Prostate gland (tissue), 2 donors: Measurements from ENCODE around the gene CA5A. TPM values are rescaled to one million over a fixed set of nuclear protein-coding genes. Genes with fewer than 3 reads are reported as not detected.
"Not testable (repeated sequence)": the region's sequence is repeated elsewhere in the genome, so short reads cannot be mapped to it uniquely, and the experiment has no call there.

Experiments used
- DNase-seq: peaks from one replicate; pipeline ENCODE4 v3.0.0-alpha.2; 2019; ENCODE audit warnings: low spot score
- H3K27ac ChIP-seq, 2 donors: fragments of 200-600 bp; sonication (generic); 2 replicates each; pipeline ENCODE4 v1.5.1; 2017 to 2019
- H3K27me3 ChIP-seq: fragments of 200-600 bp; sonication (generic); replicated peaks from 2 replicates; pipeline ENCODE4 v1.5.1; 2019; ENCODE audit not compliant: insufficient read depth
- H3K36me3 ChIP-seq, 2 donors: fragments of 200-600 bp; sonication (generic); 1 replicate in 1 of 2; 2 replicates in 1 of 2; pipeline versions ENCODE4 v1.5.1 to v1.8.1; 2017 to 2019
- H3K4me1 ChIP-seq: fragments of 200-600 bp; sonication (generic); replicated peaks from 2 replicates; pipeline ENCODE4 v1.5.1; 2019
- H3K4me3 ChIP-seq, 2 donors: fragments of 200-600 bp; sonication (generic); 2 replicates each; pipeline ENCODE4 v1.5.1; 2017 to 2019
- H3K9me3 ChIP-seq: fragments of 200-600 bp; sonication (generic); 2 replicates; pipeline ENCODE4 v1.5.1; 2017
- POLR2A ChIP-seq: fragments of 450-650 bp; IDR thresholded peaks from one replicate; pipeline ENCODE4 v1.6.1; 2016; ENCODE audit warnings: antibody characterized with exemption, mild to moderate bottlenecking
- POLR2AphosphoS5 ChIP-seq: sonication (generic); formaldehyde crosslinking; IDR thresholded peaks from one replicate; pipeline ENCODE4 v1.6.1; 2017; ENCODE audit warnings: antibody characterized with exemption
- WGBS: methylation state at CpG from one replicate; pipeline ENCODE4 v1.1.5; 2018; 5-methylcytosine and 5-hydroxymethylcytosine counted together
- intact Hi-C: fragments of 100-400 bp; cut with DNase I; formaldehyde crosslinking; loops from one replicate; pipeline ENCODE4 v1.14.2; 2022
- total RNA-seq, 2 donors: library from RNA; depleted of rRNA; stranded (reverse); fragments of >200 nt; gene quantifications; one replicate each; pipeline ENCODE4 v1.1.0, GENCODE V29; 2016
- TF ChIP-seq, protein P1 (sequence below), 4 experiments: fragments of 200-600 bp in 2 of 4; fragments of 450-650 bp in 2 of 4; sonication (generic) in 2 of 4; IDR thresholded peaks; 1 replicate in 3 of 4; 2 replicates in 1 of 4; pipeline ENCODE4 v1.5.1; 2016 to 2019; ENCODE audit warnings: antibody characterized with exemption in 4 of 4, mild to moderate bottlenecking in 2 of 4, moderate library complexity in 2 of 4

The CA5A gene
- total RNA-seq, 2 donors from 2014 or later: not detected

- not testable (repeated sequence) for H3K27ac ChIP-seq
- peak; percentile 55 for TF ChIP-seq POLR2A
Observed at GRCh38 chr16:87869061-87869878, 67.1 kb downstream of the CA5A start, which contains the start of gene SLC7A5. SLC7A5 (minus strand) TSS chr16:87869507; CDS start chr16:87869422, 85 bp downstream.

GRCh38 chr16:87868254-87869029 is 67.9 kb downstream of the CA5A start:
- H3K4me1 ChIP-seq, H3K9me3 ChIP-seq, H3K27ac ChIP-seq, intact Hi-C loops, H3K36me3 ChIP-seq, H3K27me3 ChIP-seq, DNase-seq: not testable (repeated sequence)
- WGBS: 29% methylated on average over 35 of the region's 37 CpGs
- H3K4me3 ChIP-seq: peak overlapping the region; percentile 22 to 33
- TF ChIP-seq POLR2A: peak; percentile 17

More at GRCh38 chr16:87869061-87869878, 67.1 kb downstream of the CA5A start, which contains the start of gene SLC7A5:
- intact Hi-C loops, H3K9me3 ChIP-seq, H3K27me3 ChIP-seq, H3K36me3 ChIP-seq, H3K4me1 ChIP-seq: not testable (repeated sequence)
- WGBS: 7% methylated on average over 54 of the region's 109 CpGs
- peak within 1 kb of the TSS; percentile 22 to 33 for H3K4me3 ChIP-seq
- peak; percentile 53 for DNase-seq

- DNase-seq, H3K9me3 ChIP-seq, H3K4me1 ChIP-seq, H3K27me3 ChIP-seq, H3K36me3 ChIP-seq, intact Hi-C loops, H3K4me3 ChIP-seq, H3K27ac ChIP-seq: not testable (repeated sequence)
- WGBS: 68% methylated on average over 16 of the region's 16 CpGs
Observed at GRCh38 chr16:87865902-87866555, 70.3 kb downstream of the CA5A start.

DNA sequence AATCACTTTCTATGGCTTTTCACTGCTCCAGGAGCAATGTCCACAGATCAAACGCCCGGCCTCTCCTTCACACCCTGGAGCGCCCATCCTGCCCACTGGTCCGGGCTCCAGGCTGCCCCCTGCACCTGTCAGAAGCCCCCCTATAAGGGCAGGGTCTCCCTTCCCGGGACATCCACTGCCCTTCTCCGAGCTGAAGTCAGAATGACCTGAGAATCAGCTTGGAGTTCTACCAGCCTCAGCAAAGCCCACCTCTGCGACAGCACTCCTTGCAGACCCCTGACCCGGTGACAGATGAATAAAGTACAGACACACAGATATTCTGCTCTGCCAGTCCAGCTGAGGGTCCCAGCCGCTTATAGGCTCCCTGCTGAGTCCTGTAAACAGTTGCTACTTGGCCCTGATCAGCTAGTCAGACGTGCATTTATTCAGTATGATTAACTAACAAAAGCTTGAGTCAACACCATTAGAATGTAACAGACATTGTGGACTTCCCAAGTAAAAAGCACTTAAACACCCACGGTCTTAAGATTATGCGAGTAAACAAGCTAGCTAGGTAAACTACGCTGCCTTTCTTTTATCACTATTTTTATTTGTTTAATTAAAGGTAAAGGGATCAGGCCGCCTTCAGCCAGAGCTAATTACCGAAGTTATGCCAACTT is 71.9 kb downstream of the CA5A start:
- Histone ChIP-seq H3K9me3 (no peaks in the 10 kb centered on the region), H3K4me1 (no peaks in the 10 kb centered on the region), H3K4me3 (no peak overlapping the region), H3K27ac (no peak overlapping the region), H3K36me3 (no peaks in the 10 kb centered on the region), H3K27me3 (no peaks in the 10 kb centered on the region)
- 68% methylated on average over 15 of the region's 15 CpGs for WGBS
- TF ChIP-seq POLR2AphosphoS5: peak; percentile 33
- TF ChIP-seq, protein P1, sequence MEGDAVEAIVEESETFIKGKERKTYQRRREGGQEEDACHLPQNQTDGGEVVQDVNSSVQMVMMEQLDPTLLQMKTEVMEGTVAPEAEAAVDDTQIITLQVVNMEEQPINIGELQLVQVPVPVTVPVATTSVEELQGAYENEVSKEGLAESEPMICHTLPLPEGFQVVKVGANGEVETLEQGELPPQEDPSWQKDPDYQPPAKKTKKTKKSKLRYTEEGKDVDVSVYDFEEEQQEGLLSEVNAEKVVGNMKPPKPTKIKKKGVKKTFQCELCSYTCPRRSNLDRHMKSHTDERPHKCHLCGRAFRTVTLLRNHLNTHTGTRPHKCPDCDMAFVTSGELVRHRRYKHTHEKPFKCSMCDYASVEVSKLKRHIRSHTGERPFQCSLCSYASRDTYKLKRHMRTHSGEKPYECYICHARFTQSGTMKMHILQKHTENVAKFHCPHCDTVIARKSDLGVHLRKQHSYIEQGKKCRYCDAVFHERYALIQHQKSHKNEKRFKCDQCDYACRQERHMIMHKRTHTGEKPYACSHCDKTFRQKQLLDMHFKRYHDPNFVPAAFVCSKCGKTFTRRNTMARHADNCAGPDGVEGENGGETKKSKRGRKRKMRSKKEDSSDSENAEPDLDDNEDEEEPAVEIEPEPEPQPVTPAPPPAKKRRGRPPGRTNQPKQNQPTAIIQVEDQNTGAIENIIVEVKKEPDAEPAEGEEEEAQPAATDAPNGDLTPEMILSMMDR (IDR thresholded peaks at IDR 0.05): no peak
- TF ChIP-seq POLR2A: no peak
- intact Hi-C loops: no loop called here
- no peak for DNase-seq

DNA sequence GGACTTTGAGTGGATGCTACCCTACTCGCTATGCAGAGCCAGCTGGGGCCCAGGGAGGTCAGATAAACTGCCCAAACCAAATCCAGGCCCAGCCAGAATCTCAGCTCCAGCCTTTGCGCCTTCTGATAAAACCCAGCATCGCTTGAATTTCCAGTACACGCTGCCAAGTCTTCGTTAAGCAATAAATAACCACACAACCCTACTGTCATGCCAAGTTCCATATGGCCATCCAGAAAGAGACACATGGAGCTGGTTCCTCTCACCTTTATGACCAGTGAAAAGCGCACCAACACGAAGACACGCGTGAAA is 73.0 kb downstream of the CA5A start:
- H3K36me3 ChIP-seq, H3K4me3 ChIP-seq, intact Hi-C loops, H3K4me1 ChIP-seq, H3K27ac ChIP-seq, H3K27me3 ChIP-seq, H3K9me3 ChIP-seq: not testable (repeated sequence)
- peak; percentile 47 for DNase-seq
- TF ChIP-seq POLR2AphosphoS5: peak; percentile 68
- 65% methylated on average over 9 of the region's 9 CpGs for WGBS

- H3K36me3 ChIP-seq, intact Hi-C loops, H3K4me1 ChIP-seq, H3K27me3 ChIP-seq, H3K27ac ChIP-seq, H3K4me3 ChIP-seq, DNase-seq, H3K9me3 ChIP-seq: not testable (repeated sequence)
- 81% methylated on average over 18 of the region's 26 CpGs for WGBS
Observed at GRCh38 chr16:87862597-87863326, 73.6 kb downstream of the CA5A start.

GRCh38 chr16:87861300-87862099 is 74.8 kb downstream of the CA5A start:
- DNase-seq, H3K27me3 ChIP-seq, H3K27ac ChIP-seq, H3K36me3 ChIP-seq, H3K4me3 ChIP-seq, H3K4me1 ChIP-seq, intact Hi-C loops, H3K9me3 ChIP-seq: not testable (repeated sequence)
- WGBS: 93% methylated on average over 11 of the region's 18 CpGs
